Effector memory CD4-positive, alpha-beta T cell (primary cell): Measurements from ENCODE around the gene AGL.
"Not testable (repeated sequence)": the region's sequence is repeated elsewhere in the genome, so short reads cannot be mapped to it uniquely, and the experiment has no call there.

Experiments used
- DNase-seq, 3 donors: peaks; one replicate each; pipeline ENCODE4 v3.0.0-alpha.2; 2020
- H3K27ac ChIP-seq: 2 replicates; pipeline ENCODE4 v1.7.0; 2013; ENCODE audit warnings: mild to moderate bottlenecking, low read length, moderate library complexity; ENCODE audit not compliant: insufficient read depth, poor library complexity, severe bottlenecking
- H3K27me3 ChIP-seq: replicated peaks from 2 replicates; pipeline ENCODE4 v1.7.0; 2013; ENCODE audit warnings: mild to moderate bottlenecking, low read length; ENCODE audit not compliant: insufficient read depth, control insufficient read depth, poor library complexity, severe bottlenecking
- H3K36me3 ChIP-seq: 2 replicates; pipeline ENCODE4 v1.7.0; 2013; ENCODE audit warnings: mild to moderate bottlenecking, low read length, moderate library complexity; ENCODE audit not compliant: control insufficient read depth, insufficient read depth
- H3K4me1 ChIP-seq: 2 replicates; pipeline ENCODE4 v1.7.0; 2013; ENCODE audit warnings: low read length, mild to moderate bottlenecking; ENCODE audit not compliant: control insufficient read depth, insufficient read depth, poor library complexity, severe bottlenecking
- H3K4me3 ChIP-seq: 2 replicates; pipeline ENCODE4 v1.7.0; 2013; ENCODE audit warnings: low read length, low read depth, mild to moderate bottlenecking; ENCODE audit not compliant: insufficient read depth, poor library complexity, severe bottlenecking
- H3K9me3 ChIP-seq: 2 replicates; pipeline ENCODE4 v1.7.0; 2013; ENCODE audit warnings: mild to moderate bottlenecking, low read length, moderate library complexity; ENCODE audit not compliant: control insufficient read depth

Gene AGL

DNA sequence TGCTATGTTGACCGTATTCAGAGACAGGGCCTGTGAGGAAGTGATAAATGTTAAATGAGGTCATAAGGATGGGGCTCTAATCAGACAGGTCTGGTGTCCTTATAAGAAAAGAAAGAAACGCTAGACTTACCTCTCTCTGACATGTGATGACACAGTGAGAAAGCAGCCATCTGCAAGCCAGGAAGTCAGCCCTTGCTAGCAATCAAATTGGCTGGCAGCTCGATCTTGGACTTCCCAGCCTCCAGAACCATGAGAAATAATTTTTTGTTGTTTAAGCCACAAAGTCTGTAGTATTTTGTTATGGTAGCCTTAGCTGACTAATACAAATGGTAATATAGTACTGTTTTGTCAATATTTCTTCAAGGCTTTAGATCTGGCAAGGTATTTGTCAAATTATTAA, 25.1 kb upstream of the AGL start:
- no peak overlapping the region for H3K4me3 ChIP-seq
- no peaks in the 10 kb centered on the region for H3K9me3 ChIP-seq
- no peak overlapping the region for H3K27ac ChIP-seq
- H3K27me3 ChIP-seq = no peaks in the 10 kb centered on the region
- peaks cover 6% of the 10 kb centered on the region for H3K4me1 ChIP-seq
- no peaks in the 10 kb centered on the region for H3K36me3 ChIP-seq
- DNase-seq = no peak

DNA sequence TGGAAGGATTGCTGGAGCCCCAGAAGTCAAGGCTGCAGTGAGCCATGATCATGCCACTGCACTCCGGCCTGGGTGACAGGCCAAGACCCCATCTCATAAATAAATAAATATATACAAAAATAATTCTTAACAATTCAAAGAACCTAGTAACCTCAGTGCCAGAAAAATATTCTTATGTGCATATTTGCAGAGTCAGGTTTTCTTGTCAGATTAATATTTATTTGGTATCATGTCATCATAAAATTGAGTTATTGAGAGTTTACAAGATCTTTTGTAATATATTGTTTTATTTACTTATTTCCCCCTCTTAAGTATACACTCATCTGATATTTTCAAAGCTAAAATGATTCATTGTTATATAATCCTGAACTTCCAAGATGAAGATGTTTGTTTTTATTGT, 24.5 kb upstream of the AGL start:
- DNase-seq = no peak
- H3K4me1 ChIP-seq = peaks cover under 1% of the 10 kb centered on the region
- no peaks in the 10 kb centered on the region for H3K9me3 ChIP-seq
- no peak overlapping the region for H3K27ac ChIP-seq
- no peak overlapping the region for H3K4me3 ChIP-seq
- no peaks in the 10 kb centered on the region for H3K36me3 ChIP-seq
- no peaks in the 10 kb centered on the region for H3K27me3 ChIP-seq

DNA sequence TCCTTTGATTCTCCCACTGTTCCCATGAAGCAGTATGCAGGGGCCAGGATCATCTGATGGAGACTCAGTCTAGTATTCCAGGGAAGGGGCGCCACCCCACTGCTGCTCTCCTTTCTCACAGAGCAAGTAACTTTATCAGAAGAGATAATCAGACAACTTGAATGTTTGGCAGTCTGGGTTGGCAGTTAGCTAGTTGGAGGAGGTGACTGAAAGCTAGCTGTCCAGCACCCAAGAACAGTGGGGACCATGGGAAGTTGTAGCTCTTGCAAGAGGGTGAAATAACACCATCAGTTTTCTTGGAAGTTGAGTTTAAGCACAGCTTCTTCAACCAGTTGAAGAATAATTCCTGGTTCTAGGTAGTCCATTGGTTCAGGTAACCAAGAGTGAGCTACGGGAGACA, 22.2 kb upstream of the AGL start:
- H3K36me3 ChIP-seq = no peaks in the 10 kb centered on the region
- H3K4me3 ChIP-seq = no peak overlapping the region
- H3K27ac ChIP-seq = no peak overlapping the region
- H3K27me3 ChIP-seq = no peaks in the 10 kb centered on the region
- no peaks in the 10 kb centered on the region for H3K4me1 ChIP-seq
- DNase-seq = no peak
- no peaks in the 10 kb centered on the region for H3K9me3 ChIP-seq

DNA sequence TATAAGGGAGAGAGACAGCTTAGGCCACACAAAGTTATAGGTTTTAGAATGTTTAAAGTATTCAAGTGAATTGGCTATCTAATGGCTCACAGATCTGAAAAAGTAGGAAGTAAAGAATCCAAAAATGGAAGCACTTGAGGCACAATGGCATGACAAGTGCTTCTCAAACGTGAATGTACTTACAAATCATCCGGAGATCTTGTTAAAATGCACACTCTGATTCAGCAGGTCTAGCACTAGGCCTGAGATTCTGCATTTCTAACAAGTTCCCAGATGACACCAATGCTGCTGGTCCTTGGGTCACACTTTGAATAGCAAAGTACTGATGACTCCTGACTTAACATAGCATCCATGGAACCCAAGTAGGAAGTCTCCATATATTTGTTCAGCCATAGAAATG, 20.9 kb upstream of the AGL start:
- H3K27me3 ChIP-seq = no peaks in the 10 kb centered on the region
- H3K4me3 ChIP-seq = no peak overlapping the region
- H3K9me3 ChIP-seq = no peaks in the 10 kb centered on the region
- no peaks in the 10 kb centered on the region for H3K4me1 ChIP-seq
- DNase-seq = no peak
- no peak overlapping the region for H3K27ac ChIP-seq
- H3K36me3 ChIP-seq = no peaks in the 10 kb centered on the region

DNA sequence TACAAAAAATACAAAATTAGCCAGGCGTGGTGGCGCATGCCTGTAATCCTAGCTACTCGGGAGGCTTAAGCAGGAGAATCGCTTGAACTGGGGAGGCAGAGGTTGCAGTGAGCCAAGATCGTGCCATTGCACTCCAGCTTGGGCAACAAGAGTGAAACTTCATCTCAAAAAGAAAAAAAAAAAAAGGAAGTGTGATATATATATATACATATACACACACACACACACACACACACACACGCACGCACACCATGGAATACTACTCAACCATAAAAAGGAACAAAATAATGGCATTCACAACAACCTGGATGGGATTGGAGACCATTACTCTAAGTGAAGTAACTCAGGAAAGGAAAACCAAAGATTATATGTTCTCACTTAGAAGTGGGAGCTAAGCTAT, 16.2 kb upstream of the AGL start:
- H3K27me3 ChIP-seq, H3K9me3 ChIP-seq, H3K36me3 ChIP-seq, DNase-seq, H3K4me1 ChIP-seq, H3K4me3 ChIP-seq, H3K27ac ChIP-seq: not testable (repeated sequence)

DNA sequence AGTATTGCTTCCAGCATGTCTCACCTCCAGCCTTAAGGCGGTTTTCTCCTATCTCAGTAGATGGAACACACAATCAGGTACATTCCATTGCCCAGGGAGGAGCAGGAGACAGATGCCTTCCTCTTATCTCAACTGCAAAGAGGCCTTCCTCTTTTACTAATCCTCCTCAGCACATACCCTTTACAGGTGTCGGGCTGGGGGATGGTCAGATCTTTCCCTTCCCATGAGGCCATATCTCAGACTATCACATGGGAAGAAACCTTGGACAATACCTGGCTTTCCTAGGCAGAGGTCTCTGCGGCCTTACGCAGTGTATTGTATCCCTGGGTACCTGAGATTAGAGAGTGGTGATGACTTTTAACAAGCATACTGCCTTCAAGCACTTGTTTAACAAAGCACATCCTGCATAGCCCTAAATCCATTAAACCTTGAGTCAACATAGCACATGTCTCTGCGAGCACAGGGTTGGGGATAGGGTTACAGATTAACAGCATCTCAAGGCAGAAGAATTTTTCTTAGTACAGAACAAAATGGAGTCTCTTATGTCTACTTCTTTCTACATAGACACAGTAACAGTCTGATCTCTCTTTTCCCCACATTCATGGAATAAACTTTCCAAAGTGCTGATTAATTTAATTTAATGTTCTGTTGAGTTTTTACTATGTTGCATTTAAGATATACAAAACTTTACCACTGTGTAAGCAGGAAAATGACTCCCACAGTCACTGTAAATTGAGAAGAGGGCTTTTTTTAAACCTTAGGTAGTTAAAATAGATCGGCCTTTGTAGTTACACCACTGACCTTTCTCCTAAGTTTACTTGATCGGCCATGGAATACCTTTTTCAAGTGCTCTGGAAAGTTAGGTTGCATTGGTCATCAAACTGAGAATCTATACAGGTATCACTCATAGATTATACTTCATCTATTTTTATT, 13.7 kb upstream of the AGL start:
- H3K27ac ChIP-seq, H3K4me3 ChIP-seq, H3K36me3 ChIP-seq, H3K27me3 ChIP-seq, DNase-seq, H3K4me1 ChIP-seq, H3K9me3 ChIP-seq: not testable (repeated sequence)

DNA sequence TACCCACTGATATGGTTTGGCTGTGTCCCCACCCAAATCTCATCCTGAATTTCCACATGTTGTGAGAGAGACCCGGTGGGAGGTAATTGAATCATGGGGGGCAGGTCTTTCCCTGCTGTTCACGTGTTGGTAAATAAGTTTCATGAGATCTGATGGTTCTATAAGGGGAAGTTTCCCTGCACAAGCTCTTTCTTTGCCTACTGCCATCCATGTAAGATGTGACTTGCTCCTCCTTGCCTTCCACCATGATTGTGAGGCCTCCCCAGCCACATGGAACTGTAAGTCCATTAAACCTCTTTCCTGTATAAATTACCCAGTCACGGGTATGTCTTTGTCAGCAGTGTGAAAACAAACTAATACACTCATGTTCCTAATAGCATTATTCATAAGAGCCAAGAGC, 9.8 kb upstream of the AGL start:
- not testable (repeated sequence) for H3K4me1 ChIP-seq, H3K27me3 ChIP-seq, H3K9me3 ChIP-seq, H3K27ac ChIP-seq, DNase-seq, H3K36me3 ChIP-seq, H3K4me3 ChIP-seq

DNA sequence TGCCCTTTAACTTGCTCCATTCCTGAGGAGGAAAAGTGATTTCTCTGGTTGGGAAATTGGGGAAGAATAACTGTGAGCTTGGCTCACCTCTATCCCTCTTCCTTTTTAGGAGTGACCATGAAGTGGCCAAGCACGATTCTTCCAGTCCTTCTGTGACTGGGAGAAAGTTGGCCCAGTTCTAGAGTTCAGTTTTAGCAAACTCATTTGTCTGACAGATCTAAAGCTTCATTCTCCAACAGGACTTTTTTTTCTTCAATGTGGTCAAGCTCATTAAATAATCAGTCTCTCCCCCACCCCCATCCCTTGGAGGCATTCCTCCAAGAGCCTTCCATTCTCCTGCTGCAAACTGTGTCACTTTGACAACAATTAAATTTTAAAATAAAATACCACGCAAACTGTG, 6.4 kb upstream of the AGL start:
- Histone ChIP-seq H3K27ac (no peak overlapping the region), H3K4me1 (no peaks in the 10 kb centered on the region), H3K36me3 (no peaks in the 10 kb centered on the region), H3K9me3 (no peaks in the 10 kb centered on the region), H3K4me3 (no peak overlapping the region), H3K27me3 (no peaks in the 10 kb centered on the region)
- DNase-seq = no peak

DNA sequence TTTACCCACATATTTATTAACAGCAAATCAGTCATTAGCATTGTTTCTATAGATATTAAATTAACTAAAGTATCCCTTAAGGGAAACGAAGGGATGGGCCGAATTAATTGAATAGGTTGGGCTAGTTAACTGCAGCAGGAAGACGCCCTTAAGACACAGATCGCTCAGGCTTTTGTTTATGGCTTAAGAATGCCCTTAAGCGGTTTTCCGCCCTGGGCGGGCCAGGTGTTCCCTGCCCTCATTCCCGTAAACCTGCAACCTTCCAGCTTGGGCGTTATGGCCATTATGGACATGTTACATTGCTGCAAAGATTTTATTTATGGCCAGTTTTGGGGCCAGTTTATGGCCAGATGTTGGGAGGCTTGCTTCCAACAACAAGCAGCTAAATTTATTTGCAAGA, 5.0 kb upstream of the AGL start:
- not testable (repeated sequence) for H3K27me3 ChIP-seq, H3K4me3 ChIP-seq, H3K36me3 ChIP-seq, H3K27ac ChIP-seq, H3K4me1 ChIP-seq, H3K9me3 ChIP-seq, DNase-seq

DNA sequence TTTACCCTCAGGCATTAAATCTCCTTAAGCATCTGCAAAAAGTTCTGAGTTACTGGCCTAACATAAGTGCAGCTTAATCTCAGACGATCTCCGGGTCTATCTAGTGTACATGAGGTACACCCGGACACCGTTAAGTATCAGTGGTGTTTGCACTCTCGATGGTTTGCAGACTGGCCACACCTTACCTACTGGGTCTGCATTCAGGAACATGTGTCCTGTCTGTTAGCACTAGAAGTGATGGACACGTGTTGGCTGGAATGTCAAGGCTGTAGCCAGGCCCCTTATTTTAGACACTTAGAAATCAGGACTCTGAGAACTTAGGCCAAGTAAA, 783 bp upstream of the AGL start:
- Histone ChIP-seq H3K9me3 (no peaks in the 10 kb centered on the region), H3K27me3 (no peaks in the 10 kb centered on the region), H3K4me1 (peaks cover 6% of the 10 kb centered on the region), H3K4me3 (peak overlapping the region; percentile 93), H3K36me3 (no peaks in the 10 kb centered on the region), H3K27ac (peak overlapping the region; percentile 69)
- DNase-seq = no peak
